ENCODE measurements around the gene SRCIN1.

GRCh38 chr17:38598536-38598935 is 7.2 kb downstream of the SRCIN1 start:
- TF ChIP-seq CTCF (conservative IDR thresholded peaks at IDR 0.05 in 1 of 2, IDR thresholded peaks at IDR 0.05 in 1 of 2; ENCODE audit: extremely low read depth in 1 of 2, insufficient read depth in 1 of 2, low read depth in 1 of 2, low read length in 2 of 2) (no peak), EZH2 (IDR thresholded peaks at IDR 0.05; ENCODE audit: borderline replicate concordance, low read length) (no peak)

Measured in mammary epithelial cell (primary cell).